ENCODE results near the gene COL28A1.

The COL28A1 gene

DNA sequence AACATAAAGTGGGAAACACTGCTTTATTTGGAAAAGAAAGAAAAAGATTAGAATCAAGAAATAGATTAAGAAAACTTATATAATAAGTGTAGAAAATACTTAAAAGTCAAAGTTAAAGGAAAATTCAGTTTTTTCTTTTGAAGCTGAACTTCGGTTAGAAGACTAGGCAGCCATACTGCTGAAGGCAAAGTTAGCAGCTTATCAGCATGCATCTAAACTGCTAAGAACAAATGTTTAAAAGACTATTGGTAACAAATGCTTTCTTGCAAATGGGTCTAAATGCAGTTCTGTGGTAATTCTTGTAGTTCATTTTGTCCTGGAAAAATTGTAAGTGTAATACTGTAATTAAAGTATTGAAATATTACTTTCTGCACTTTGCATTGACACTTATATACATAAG, 49.0 kb upstream of the COL28A1 start (continued):
- TF ChIP-seq SALL2 (tag by site-specific recombination; IDR thresholded peaks at IDR 0.05; ENCODE audit: borderline replicate concordance) (no peak), ZNF529 (tag by site-specific recombination; IDR thresholded peaks at IDR 0.05; ENCODE audit: insufficient replicate concordance) (no peak), ZNF157 (tag by site-specific recombination; IDR thresholded peaks at IDR 0.05) (no peak), ZNF521 (tag by site-specific recombination; IDR thresholded peaks at IDR 0.05) (no peak)

DNA sequence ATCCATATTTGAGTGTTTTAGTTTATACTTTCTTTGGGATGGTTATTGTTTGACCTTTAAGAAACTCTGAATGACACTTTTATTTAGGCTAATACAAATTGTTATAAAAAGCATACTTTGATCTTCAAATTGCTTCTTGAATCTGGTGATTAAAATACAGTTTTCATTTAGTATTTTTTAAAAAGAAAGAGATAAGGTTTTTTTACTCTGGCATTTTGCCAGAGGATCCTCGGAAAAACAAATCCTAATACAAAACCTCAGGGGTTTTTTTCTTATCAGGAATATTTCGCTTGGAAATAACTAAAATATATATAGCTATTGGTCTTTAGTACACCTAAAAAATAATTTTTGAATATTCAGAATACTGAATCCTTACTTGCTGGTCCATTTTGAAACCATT, 48.1 kb upstream of the COL28A1 start:
- Histone ChIP-seq H3K4me1 (ENCODE audit: control insufficient read depth, insufficient read depth, low read length) (no peaks in the 10 kb centered on the region), H3K9me3 (ENCODE audit: control insufficient read depth, insufficient read depth, low read depth, low read length) (no peaks in the 10 kb centered on the region), H3K36me3 (ENCODE audit: control insufficient read depth in 2 of 2, insufficient read depth in 1 of 2, low read length in 2 of 2) (no peaks in the 10 kb centered on the region; a peak in 2 of 3 replicates), H3K4me3 (ENCODE audit: low read depth, low read length) (no peak overlapping the region), H3K27ac (ENCODE audit: extremely low read depth, low read depth, low read length) (no peak overlapping the region)
- TF ChIP-seq ZNF623 (tag by site-specific recombination; IDR thresholded peaks at IDR 0.05) (no peak), YY1 (tag by site-specific recombination; IDR thresholded peaks at IDR 0.05) (no peak), ZNF121 (tag by site-specific recombination; IDR thresholded peaks at IDR 0.05) (no peak), ZNF624 (tag by site-specific recombination; IDR thresholded peaks at IDR 0.05) (no peak)
- ChIA-PET CTCF (no interaction called here), POLR2A (no interaction called here)

DNA sequence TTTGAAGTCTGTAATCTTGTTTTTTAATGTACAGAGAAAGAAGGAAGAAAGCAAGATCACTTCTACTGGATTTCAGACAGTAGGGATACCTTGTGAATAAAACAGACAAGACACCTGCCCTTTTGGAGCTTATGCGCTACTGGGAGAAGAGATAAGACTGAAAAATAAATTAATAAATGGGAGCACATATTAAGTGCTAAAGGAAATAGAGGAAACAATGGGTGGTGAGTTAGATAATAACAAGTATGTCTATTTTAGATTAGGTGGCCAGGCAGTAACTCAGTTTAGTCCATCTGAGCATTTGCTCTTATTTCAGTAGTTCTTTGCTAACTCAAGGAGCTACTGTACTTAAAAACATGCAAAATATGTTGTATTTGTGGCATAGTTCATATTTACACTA, 46.9 kb upstream of the COL28A1 start:
- POLR2A ChIA-PET: no interaction called here
- Histone ChIP-seq H3K4me1 (ENCODE audit: control insufficient read depth, insufficient read depth, low read length) (no peaks in the 10 kb centered on the region), H3K4me3 (ENCODE audit: low read depth, low read length) (no peak overlapping the region), H3K36me3 (ENCODE audit: control insufficient read depth in 2 of 2, insufficient read depth in 1 of 2, low read length in 2 of 2) (no peaks in the 10 kb centered on the region; a peak in 2 of 3 replicates), H3K9me3 (ENCODE audit: control insufficient read depth, insufficient read depth, low read depth, low read length) (no peaks in the 10 kb centered on the region), H3K27ac (ENCODE audit: extremely low read depth, low read depth, low read length) (no peak overlapping the region)
- CTCF ChIA-PET: interaction anchor here (0.6 kb wide), 1 partner anchor 37 kb away, joined by 4 read pairs; no protein-coding TSS in a partner anchor
- no peak for TF ChIP-seq ZNF658 (tag by site-specific recombination; IDR thresholded peaks at IDR 0.05)
- TF ChIP-seq, protein P1, sequence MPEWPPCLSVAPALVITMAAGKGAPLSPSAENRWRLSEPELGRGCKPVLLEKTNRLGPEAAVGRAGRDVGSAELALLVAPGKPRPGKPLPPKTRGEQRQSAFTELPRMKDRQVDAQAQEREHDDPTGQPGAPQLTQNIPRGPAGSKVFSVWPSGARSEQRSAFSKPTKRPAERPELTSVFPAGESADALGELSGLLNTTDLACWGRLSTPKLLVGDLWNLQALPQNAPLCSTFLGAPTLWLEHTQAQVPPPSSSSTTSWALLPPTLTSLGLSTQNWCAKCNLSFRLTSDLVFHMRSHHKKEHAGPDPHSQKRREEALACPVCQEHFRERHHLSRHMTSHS (tag by site-specific recombination; IDR thresholded peaks at IDR 0.05): no peak
- TF ChIP-seq OSR2 (tag by site-specific recombination; IDR thresholded peaks at IDR 0.05): no peak
- TF ChIP-seq HIC1 (tag by site-specific recombination; IDR thresholded peaks at IDR 0.05): no peak
- no peak for TF ChIP-seq GFI1B (tag by site-specific recombination; IDR thresholded peaks at IDR 0.05)
- TF ChIP-seq ZNF677 (tag by site-specific recombination; IDR thresholded peaks at IDR 0.05): no peak
- TF ChIP-seq, protein P2, sequence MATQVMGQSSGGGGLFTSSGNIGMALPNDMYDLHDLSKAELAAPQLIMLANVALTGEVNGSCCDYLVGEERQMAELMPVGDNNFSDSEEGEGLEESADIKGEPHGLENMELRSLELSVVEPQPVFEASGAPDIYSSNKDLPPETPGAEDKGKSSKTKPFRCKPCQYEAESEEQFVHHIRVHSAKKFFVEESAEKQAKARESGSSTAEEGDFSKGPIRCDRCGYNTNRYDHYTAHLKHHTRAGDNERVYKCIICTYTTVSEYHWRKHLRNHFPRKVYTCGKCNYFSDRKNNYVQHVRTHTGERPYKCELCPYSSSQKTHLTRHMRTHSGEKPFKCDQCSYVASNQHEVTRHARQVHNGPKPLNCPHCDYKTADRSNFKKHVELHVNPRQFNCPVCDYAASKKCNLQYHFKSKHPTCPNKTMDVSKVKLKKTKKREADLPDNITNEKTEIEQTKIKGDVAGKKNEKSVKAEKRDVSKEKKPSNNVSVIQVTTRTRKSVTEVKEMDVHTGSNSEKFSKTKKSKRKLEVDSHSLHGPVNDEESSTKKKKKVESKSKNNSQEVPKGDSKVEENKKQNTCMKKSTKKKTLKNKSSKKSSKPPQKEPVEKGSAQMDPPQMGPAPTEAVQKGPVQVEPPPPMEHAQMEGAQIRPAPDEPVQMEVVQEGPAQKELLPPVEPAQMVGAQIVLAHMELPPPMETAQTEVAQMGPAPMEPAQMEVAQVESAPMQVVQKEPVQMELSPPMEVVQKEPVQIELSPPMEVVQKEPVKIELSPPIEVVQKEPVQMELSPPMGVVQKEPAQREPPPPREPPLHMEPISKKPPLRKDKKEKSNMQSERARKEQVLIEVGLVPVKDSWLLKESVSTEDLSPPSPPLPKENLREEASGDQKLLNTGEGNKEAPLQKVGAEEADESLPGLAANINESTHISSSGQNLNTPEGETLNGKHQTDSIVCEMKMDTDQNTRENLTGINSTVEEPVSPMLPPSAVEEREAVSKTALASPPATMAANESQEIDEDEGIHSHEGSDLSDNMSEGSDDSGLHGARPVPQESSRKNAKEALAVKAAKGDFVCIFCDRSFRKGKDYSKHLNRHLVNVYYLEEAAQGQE (tag by site-specific recombination; IDR thresholded peaks at IDR 0.05): no peak
- no peak for TF ChIP-seq ZNF707 (tag by site-specific recombination; IDR thresholded peaks at IDR 0.05)
- no peak for TF ChIP-seq TCF7L2 (IDR thresholded peaks at IDR 0.05; ENCODE audit: borderline replicate concordance, low read depth, low read length)
- TF ChIP-seq ZFP37 (tag by site-specific recombination; IDR thresholded peaks at IDR 0.05): no peak
- TF ChIP-seq GLI2 (tag by site-specific recombination; IDR thresholded peaks at IDR 0.05; ENCODE audit: borderline replicate concordance, low read depth): no peak
- TF ChIP-seq ZNF10 (tag by site-specific recombination; IDR thresholded peaks at IDR 0.05): no peak
- TF ChIP-seq ZNF211 (tag by site-specific recombination; IDR thresholded peaks at IDR 0.05; ENCODE audit: low read depth): no peak
- TF ChIP-seq, protein P3, sequence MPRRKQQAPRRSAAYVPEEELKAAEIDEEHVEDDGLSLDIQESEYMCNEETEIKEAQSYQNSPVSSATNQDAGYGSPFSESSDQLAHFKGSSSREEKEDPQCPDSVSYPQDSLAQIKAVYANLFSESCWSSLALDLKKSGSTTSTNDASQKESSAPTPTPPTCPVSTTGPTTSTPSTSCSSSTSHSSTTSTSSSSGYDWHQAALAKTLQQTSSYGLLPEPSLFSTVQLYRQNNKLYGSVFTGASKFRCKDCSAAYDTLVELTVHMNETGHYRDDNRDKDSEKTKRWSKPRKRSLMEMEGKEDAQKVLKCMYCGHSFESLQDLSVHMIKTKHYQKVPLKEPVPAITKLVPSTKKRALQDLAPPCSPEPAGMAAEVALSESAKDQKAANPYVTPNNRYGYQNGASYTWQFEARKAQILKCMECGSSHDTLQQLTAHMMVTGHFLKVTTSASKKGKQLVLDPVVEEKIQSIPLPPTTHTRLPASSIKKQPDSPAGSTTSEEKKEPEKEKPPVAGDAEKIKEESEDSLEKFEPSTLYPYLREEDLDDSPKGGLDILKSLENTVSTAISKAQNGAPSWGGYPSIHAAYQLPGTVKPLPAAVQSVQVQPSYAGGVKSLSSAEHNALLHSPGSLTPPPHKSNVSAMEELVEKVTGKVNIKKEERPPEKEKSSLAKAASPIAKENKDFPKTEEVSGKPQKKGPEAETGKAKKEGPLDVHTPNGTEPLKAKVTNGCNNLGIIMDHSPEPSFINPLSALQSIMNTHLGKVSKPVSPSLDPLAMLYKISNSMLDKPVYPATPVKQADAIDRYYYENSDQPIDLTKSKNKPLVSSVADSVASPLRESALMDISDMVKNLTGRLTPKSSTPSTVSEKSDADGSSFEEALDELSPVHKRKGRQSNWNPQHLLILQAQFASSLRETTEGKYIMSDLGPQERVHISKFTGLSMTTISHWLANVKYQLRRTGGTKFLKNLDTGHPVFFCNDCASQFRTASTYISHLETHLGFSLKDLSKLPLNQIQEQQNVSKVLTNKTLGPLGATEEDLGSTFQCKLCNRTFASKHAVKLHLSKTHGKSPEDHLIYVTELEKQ (tag by site-specific recombination; IDR thresholded peaks at IDR 0.05; ENCODE audit: borderline replicate concordance): no peak
- no peak for TF ChIP-seq MEIS1 (CRISPR knock-in tag; IDR thresholded peaks at IDR 0.05; ENCODE audit: borderline replicate concordance)
- TF ChIP-seq ZNF302 (tag by site-specific recombination; IDR thresholded peaks at IDR 0.05; ENCODE audit: low read depth): no peak
- no peak for TF ChIP-seq BCL11B (tag by site-specific recombination; IDR thresholded peaks at IDR 0.05; ENCODE audit: low read depth)
- TF ChIP-seq ZNF184 (tag by site-specific recombination; IDR thresholded peaks at IDR 0.05): no peak
